GM18951 (cell line): ENCODE data around the gene CEP152.

ENCODE experiments used
- POLR2A ChIP-seq: IDR thresholded peaks from 4 replicates; pipeline ENCODE4 v1.6.1; 2011; ENCODE audit warnings: mild to moderate bottlenecking; ENCODE audit not compliant: insufficient read length, insufficient read depth; ENCODE audit errors: extremely low read depth
- in situ Hi-C: fragments of 300-500 bp; cut with MboI; formaldehyde crosslinking; loops from one replicate; pipeline ENCODE4 v1.12.0; 2022; ENCODE audit warnings: low sequenced_read_pairs, mixed read lengths, inconsistent platforms; ENCODE audit not compliant: unreplicated experiment

CEP152 gene

DNA sequence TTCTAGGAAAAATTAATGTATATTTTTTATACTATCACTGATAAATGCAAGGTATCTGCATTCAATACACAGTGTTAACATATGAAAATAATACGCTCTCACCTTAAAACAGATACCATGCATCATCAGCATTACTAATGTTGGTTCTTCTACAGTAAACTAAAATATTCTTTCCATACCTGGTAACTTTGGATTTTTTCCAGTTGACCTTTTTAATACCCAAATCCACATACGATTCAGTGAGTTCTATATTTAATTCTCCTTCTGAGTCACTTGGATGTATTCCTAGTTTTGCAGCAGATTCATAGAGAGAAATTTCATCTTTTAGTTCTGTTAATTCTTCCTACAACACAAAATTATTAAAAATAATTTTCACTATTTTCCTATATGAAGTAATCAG, 29.9 kb downstream of the CEP152 start:
- in situ Hi-C loops = no loop called here

DNA sequence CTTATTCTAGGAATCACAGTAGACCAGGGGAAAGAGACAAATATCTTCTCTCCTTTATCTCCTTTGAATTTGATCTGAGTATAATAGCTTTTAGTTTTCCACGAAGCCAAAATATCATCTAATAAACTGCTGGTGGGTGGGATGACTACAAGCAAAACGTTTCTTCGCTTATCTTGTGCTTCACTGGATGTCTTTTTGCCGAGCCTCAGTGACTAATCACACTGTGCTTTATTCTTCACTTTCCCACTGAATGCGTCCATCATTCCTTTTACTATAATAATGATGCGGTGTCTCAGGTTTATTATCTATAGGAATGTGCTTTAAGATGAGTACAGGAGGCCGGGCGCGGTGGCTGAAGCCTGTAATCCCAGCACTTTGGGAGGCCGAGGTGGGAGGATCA, 32.5 kb downstream of the CEP152 start:
- no peak for TF ChIP-seq POLR2A
- in situ Hi-C loops = no loop called here

More for the DNA sequence above, 29.9 kb downstream of the CEP152 start:
- TF ChIP-seq POLR2A = no peak

DNA sequence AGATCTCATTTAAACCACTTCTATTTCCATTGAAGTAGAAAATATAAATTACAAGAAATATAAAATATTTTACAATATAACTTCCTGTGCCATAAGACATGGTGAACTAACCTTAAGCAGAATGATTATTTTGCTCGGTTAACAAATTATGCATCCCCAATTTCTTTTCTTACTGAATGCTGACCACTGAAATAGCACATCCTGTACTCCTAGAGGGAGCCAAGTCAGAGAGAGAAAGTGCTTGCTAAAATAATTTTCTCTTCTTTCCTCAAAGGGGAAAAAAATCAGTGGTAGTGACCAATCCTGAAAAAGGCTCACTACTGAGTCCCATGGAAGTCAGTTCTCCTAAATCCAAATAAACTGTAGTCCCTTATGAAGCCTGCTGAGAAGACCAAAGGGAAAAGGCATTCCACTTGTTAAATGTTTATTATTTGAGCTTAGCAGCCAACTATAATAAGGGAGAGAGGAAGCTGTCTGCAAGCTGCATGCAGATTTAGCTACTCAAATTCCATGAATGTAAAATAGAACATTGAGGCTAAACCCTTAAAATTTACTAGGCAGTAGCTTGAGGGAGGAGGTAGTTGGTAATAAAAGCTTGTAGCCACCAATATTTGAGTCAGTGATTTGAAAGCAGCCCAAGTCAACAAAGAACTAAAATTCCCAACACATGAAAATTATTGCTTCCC, 33.1 kb downstream of the CEP152 start:
- no peak for TF ChIP-seq POLR2A

DNA sequence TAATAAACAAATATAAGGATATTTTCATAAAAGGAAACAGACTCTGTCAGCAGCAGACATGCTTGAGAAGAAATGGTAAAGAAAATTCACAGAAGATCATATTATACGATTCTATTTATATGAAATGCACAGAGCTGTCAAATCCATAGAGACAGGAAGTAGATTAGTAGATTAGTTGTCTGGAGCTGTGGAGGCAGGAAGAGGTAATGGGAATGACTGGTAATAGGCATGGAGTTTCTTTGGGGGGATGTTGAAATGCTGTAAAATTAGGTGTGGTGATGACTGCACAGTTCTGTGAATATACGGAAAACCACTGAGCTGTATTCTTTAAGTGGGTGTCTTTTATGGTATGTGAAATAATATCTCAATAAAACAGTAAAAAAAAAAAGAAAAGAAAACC, 35.3 kb downstream of the CEP152 start:
- in situ Hi-C loops = no loop called here
- no peak for TF ChIP-seq POLR2A

More for the DNA sequence above, 33.1 kb downstream of the CEP152 start:
- in situ Hi-C loops = no loop called here

DNA sequence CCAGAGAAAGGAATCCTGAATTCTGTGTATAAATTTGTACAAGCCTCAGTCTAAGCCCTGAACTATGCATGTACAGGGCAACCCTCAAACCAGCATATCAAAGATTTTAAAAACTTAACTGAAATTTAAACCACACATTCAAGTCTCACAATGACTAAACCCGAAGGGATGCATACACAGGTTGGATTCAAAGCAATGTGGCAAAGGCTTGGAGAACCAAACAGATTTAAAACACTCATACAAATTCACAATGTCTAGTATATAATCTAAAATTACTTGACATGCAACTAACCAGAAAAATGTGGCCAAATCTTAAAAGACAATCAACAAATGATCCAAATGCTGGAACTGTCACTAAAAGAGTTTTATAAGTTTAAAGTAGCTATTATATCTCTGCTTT, 36.4 kb downstream of the CEP152 start:
- TF ChIP-seq POLR2A = no peak
- in situ Hi-C loops = no loop called here

DNA sequence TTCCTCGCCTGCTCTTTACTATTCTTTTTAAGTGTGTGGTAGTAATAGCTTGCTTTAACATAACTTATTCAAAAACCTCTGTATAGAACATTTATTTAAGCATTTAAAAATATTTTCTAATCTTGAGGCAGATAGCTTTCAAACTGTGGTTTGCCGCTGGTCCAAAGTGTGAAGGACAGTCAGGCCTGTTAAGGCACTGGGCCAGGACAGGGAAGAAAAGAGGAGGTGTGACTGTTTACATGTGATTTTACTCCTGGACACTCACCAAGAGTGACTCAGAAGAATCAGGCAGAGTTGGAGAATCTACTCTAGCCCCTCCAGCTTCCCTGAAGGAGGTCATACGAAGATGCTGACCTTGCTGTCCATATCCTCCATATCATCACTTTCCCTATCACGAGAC, 44.7 kb downstream of the CEP152 start:
- TF ChIP-seq POLR2A = no peak
- in situ Hi-C loops = no loop called here

DNA sequence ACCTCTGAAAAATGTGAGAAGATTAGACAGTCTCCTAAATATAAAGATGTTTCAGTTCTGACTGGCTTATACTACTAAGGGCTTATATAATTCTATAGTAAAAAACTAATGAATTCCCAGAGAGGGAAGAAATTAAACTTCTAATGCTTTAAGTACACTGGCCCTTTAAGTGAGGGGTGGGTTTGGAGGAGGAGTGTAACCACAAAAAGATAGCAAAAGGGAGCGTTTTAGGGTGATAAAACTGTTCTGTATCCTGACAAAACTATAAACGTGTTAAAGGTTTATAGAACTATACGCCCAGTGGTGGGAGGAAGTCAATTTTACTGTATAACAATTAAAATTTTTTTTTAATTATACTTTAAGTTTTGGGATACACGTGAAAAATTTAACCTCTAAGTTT, 45.8 kb downstream of the CEP152 start:
- in situ Hi-C loops = no loop called here
- no peak for TF ChIP-seq POLR2A

DNA sequence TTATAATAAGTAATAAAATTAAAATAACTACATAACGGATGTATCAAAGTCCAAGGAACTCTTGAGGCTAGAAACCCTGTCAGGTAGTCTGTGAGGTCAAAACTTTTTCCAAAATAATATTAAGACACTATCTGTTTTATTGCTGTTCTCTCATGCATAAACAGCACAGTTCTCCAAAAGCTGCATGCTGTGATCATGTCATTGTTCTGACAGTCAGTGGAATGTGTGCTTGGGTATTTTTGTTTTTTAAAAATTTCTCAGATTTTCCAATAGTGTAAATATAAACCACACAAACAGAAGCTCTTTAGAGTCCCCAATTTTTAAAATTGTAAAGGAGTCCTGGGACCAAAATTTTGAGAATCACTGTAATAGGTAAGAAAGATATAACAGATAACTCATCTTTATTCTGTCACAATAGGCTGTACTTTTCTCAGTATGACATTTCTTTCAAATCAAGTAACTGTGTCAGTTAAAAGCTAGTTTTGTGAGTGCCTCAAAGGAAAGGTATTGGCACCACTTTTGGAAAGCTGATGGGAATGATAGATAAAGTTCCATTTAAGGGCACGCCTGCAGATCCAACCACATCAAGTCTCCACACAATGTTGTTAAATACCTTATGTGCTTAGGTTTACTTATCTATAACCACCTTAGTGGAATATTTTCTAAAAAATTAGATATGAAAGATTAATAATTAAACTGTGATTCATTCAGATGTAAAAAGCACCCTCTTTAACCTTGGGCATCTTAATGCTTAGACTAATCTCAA, 49.3 kb downstream of the CEP152 start:
- no peak for TF ChIP-seq POLR2A
- in situ Hi-C loops = no loop called here

DNA sequence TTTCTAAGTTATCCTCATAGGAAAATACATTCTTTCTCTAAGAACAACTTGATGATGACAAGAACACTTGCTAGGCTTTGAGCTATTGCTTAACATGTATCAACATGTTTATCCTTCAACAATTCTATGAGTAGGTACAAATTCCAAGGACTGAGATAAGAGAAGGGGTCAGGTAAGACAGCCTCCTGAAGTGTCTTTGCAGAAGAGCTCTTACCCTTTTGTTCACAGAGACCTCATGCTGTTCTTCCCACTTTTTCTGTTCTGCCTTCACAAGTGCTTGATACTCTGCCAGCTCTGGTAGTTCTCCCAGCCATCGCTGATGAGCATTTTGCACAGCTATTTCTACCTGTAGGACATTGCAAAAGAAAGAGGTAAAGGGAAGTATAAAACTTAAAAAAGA, 50.9 kb downstream of the CEP152 start:
- in situ Hi-C loops = no loop called here

DNA sequence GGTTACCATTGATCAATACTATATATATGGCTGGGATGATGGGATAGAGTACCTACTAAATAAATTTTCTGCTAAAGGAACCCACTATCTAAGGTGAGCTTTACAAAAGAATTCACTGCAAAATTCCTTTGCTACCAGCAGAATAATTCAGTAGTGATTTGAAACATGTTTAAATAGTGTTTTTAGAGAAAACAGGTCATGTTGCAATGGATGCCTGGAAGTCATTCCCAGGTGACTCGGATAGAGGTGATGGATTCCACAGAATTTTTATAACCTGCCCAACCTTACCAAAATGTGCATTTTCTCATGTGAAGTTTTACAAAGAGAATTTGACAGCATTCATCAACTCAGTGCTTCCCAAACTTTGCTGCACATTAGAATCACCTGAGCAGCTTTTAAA, 53.2 kb downstream of the CEP152 start:
- no peak for TF ChIP-seq POLR2A

More for the DNA sequence above, 50.9 kb downstream of the CEP152 start:
- TF ChIP-seq POLR2A = no peak

DNA sequence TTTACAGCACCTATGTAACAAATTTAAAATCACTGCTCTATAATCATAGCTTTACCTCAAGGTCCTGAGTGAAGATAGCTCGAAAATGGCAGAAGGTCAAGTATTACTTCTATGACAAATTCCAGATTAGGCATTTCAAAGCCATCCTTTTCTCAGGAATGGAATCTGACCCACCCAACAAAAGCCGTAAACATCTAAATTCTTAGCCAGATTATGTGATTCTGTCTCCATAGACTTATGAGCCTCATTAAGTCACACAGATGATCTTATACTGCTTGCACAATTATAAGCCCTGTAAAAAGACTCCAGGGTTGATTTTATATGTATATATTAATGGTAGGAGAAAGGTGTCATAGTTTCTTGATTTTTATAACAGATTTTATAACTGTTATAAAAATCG, 56.9 kb downstream of the CEP152 start:
- in situ Hi-C loops = no loop called here
- TF ChIP-seq POLR2A = no peak

More for the DNA sequence above, 53.2 kb downstream of the CEP152 start:
- in situ Hi-C loops = no loop called here

DNA sequence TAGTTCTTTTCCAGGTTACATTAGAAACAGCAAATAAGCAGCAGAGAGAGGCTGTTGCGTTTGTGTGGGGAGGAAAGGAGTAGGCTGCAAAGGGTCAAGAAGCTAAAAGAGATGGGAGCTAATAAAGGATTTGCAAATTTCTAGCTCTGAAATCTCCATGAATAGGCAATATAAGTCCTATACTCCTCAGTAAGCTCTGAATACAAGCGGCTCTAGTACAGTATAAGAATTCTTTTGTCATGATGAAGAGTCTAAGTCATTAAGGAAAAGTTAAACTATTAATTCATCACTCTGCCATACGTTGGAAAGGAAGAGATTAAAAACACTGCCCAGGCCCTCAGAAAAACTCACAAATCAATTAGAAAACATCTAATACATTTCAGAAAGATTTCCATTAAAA, 59.3 kb downstream of the CEP152 start:
- no peak for TF ChIP-seq POLR2A
- in situ Hi-C loops = no loop called here

DNA sequence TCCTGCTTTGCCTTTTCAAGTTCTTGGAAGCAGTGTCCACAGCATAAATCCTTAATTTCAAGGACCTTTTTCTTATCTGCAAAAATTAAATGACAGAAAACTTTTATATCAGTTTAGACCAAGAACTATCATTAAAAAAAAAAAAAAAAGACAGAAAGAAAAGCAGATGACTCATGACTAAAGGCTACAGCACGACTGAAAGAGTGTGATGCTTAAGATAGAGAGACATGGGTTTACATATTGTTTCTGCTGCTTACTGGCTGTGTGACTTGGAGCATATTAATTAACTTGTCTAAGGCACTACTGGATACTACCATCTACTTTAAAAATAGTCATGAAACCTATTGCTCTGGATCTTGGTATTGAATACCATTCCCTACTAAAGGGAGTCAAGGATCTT, 62.3 kb downstream of the CEP152 start:
- TF ChIP-seq POLR2A = no peak
- in situ Hi-C loops = no loop called here

DNA sequence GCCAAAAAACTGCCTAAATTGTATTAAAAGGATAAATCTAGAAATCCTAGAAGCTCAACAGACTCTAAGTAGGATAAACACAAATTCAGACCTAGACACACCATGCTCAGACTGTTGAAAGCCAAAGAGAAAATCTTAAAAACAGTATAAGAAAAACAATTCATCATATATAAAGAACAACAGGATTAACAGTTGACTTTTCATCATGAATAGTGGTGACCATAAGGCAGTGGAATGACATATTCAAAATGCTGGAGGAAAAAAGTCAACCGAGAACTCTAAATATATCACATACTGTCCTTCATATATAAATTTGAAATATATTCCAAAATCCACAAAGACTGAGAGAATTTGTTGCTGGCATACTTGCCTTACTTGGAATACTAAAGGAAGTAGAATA, 77.3 kb downstream of the CEP152 start:
- TF ChIP-seq POLR2A = no peak
- in situ Hi-C loops = no loop called here
